Nephron (organoid): Measurements from ENCODE around the gene RYR3.

Source experiments
- H3K27ac Mint-ChIP-seq, 3 experiments: 2 replicates each; pipeline ENCODE4 v1.8.0; 2020; ENCODE audit warnings: mixed read lengths in 3 of 3, mild to moderate bottlenecking in 2 of 3, moderate library complexity in 1 of 3
- H3K27me3 Mint-ChIP-seq: 2 replicates; pipeline ENCODE4 v1.8.0; 2021; ENCODE audit warnings: low read depth, mild to moderate bottlenecking, moderate library complexity, mixed read lengths
- H3K36me3 Mint-ChIP-seq: 2 replicates; pipeline ENCODE4 v1.8.0; 2020; ENCODE audit warnings: low read depth, mixed read lengths
- H3K4me1 Mint-ChIP-seq: 2 replicates; pipeline ENCODE4 v1.8.0; 2020; ENCODE audit warnings: mixed read lengths
- H3K4me3 Mint-ChIP-seq, 3 experiments: 2 replicates each; pipeline ENCODE4 v1.8.0; 2020; ENCODE audit warnings: mild to moderate bottlenecking in 3 of 3, mixed read lengths in 3 of 3, moderate library complexity in 2 of 3
- H3K9me3 Mint-ChIP-seq: 2 replicates; pipeline ENCODE4 v1.8.0; 2020; ENCODE audit warnings: mixed read lengths
- TF ChIP-seq, protein P1 (sequence below), 3 experiments: fragments of 200-600 bp; sonication (generic); IDR thresholded peaks; one replicate each; pipeline ENCODE4 v1.5.0; 2021; ENCODE audit warnings: antibody characterized with exemption in 3 of 3; ENCODE audit not compliant: unreplicated experiment in 3 of 3

The RYR3 gene

DNA sequence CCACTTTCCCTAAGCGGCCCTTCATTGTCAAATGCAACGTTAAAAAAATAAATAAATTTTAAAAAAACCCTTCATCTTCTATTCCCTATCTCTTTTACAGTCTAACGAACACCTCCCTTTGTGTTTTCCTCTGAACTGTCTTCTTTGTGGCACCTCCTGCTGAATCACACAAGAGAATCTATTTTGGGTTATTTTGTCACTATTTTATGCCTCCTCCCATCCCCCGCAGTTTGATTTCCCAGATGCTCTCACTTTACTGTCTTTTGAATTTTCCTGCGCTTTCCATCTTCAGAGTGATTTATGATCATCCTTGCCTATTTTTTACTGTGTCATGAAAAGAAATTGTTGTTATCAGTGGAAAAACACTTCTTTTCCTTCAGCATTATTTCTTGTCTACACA is 32.5 kb downstream of the RYR3 start:
- Mint-ChIP-seq H3K9me3 (peaks cover 7% of the 10 kb centered on the region), H3K4me1 (no peaks in the 10 kb centered on the region), H3K4me3 (no peak overlapping the region), H3K27ac (no peak overlapping the region), H3K27me3 (no peaks in the 10 kb centered on the region), H3K36me3 (no peaks in the 10 kb centered on the region)
- TF ChIP-seq, protein P1, sequence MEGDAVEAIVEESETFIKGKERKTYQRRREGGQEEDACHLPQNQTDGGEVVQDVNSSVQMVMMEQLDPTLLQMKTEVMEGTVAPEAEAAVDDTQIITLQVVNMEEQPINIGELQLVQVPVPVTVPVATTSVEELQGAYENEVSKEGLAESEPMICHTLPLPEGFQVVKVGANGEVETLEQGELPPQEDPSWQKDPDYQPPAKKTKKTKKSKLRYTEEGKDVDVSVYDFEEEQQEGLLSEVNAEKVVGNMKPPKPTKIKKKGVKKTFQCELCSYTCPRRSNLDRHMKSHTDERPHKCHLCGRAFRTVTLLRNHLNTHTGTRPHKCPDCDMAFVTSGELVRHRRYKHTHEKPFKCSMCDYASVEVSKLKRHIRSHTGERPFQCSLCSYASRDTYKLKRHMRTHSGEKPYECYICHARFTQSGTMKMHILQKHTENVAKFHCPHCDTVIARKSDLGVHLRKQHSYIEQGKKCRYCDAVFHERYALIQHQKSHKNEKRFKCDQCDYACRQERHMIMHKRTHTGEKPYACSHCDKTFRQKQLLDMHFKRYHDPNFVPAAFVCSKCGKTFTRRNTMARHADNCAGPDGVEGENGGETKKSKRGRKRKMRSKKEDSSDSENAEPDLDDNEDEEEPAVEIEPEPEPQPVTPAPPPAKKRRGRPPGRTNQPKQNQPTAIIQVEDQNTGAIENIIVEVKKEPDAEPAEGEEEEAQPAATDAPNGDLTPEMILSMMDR (IDR thresholded peaks at IDR 0.05; ENCODE audit: unreplicated experiment in 3 of 3), result no peak

DNA sequence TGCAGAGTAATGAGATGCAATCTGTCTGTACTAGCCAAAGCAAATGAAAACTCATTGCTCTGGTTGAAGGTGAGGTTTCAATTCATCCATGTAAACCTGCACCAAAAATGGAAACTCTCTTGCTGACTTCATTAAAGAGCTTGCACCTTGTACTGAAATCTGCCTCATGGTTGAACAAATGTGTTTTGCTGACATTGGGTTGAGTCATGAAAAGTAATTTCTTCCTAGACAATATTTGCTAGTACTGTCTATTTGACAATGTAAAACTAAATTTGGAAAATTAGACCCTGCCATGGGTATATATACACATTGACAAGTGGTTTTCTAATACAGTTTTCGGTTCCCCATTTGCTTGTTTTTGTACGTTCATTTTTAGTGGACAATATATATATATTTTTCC is 33.3 kb downstream of the RYR3 start:
- Mint-ChIP-seq H3K4me1 (no peaks in the 10 kb centered on the region), H3K36me3 (no peaks in the 10 kb centered on the region), H3K27ac (no peak overlapping the region), H3K4me3 (no peak overlapping the region), H3K9me3 (peaks cover 3% of the 10 kb centered on the region), H3K27me3 (no peaks in the 10 kb centered on the region)
- TF ChIP-seq, protein P1 (IDR thresholded peaks at IDR 0.05; ENCODE audit: unreplicated experiment in 3 of 3), result no peak

DNA sequence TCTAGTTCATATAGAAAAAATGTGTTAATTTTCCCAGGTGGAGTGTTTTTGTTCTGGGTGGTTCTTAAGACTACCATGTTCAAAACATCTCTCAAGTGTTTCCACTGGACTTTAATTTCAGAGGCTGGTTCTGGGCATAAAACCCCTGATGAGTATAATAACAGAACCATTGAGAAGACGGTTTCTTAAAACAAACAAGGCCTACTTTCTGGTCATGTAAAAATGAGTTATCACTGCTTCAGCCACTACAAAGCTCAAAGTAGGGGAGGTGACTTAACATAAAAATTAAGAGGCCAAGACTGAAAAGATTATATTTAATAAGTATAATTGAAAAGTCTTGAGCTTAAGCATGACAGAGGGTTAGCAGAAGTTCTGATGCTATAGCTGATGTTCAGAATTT is 33.8 kb downstream of the RYR3 start:
- no peaks in the 10 kb centered on the region for H3K27me3 Mint-ChIP-seq
- H3K9me3 Mint-ChIP-seq, result no peaks in the 10 kb centered on the region
- H3K4me1 Mint-ChIP-seq, result no peaks in the 10 kb centered on the region
- H3K27ac Mint-ChIP-seq, result no peak overlapping the region
- no peak overlapping the region for H3K4me3 Mint-ChIP-seq
- H3K36me3 Mint-ChIP-seq, result no peaks in the 10 kb centered on the region
- TF ChIP-seq, protein P1 (IDR thresholded peaks at IDR 0.05; ENCODE audit: unreplicated experiment in 3 of 3), result no peak

DNA sequence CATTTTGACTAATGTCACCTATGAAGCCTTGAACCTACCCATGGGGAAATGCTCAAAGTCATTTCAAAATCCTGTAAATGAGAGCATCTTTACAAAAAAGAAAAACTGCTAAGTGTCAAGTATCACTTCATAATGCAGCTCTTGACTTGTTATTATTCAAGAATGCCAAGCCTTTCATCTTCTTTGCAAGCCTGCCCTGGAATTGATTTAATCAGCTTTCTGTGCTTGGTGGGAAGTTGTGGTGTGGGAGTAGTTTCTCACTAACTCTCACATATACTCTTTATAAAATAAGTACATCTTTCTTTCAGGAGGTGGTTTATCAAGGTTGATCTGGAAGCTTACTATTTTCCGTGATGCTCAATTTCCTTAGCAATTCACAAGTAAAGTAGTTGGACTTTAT is 43.6 kb downstream of the RYR3 start:
- Mint-ChIP-seq H3K9me3 (no peaks in the 10 kb centered on the region), H3K27ac (no peak overlapping the region), H3K4me3 (no peak overlapping the region), H3K27me3 (no peaks in the 10 kb centered on the region), H3K4me1 (peaks cover 17% of the 10 kb centered on the region), H3K36me3 (no peaks in the 10 kb centered on the region)
- TF ChIP-seq, protein P1 (IDR thresholded peaks at IDR 0.05; ENCODE audit: unreplicated experiment in 3 of 3), result no peak

DNA sequence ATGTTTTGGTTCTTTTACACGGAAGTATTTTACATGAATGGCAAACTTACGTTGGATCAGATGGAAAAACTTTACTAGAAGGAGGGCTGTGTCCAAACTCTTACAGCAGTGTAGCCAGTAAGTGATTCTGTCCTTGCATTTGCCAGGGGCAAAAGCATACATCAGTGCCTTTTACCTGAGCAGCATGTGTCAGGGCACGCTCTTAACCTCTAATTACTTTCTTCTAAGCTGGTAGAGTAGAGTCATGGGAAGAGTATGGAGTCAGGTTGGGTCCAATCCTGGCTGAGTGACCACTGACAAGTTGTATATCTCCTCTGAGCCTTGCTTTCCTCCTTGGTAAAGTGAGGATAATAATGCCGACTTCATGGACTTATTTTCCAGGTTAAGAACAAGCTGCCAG is 47.1 kb downstream of the RYR3 start:
- Mint-ChIP-seq H3K4me1 (peaks cover 22% of the 10 kb centered on the region), H3K36me3 (no peaks in the 10 kb centered on the region), H3K27me3 (no peaks in the 10 kb centered on the region), H3K4me3 (no peak overlapping the region), H3K9me3 (no peaks in the 10 kb centered on the region), H3K27ac (peak overlapping the region in 1 of 3 experiments; percentile 36)
- TF ChIP-seq, protein P1 (IDR thresholded peaks at IDR 0.05; ENCODE audit: unreplicated experiment in 3 of 3), result no peak

DNA sequence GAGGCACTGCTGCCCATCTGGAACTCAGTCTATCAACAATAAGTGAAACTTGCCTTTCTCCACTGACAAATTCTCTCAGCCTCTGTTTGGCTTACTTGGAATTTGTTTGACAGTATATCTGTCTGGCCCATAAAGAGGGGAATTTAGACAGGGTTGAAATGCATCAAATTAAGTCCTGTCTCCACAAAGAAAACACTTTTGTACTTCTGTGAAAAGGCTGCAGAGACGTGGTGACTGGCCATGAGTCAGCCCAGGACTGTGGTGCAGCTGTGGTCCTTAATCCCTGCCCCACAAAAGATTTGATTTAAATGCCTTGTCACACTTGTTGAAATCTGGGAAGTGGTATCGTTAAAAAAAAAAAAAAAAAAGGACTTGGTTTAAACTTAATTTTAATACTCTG is 47.5 kb downstream of the RYR3 start:
- H3K9me3 Mint-ChIP-seq, result no peaks in the 10 kb centered on the region
- peaks cover 22% of the 10 kb centered on the region for H3K4me1 Mint-ChIP-seq
- peak overlapping the region in 1 of 3 experiments; percentile 36 for H3K27ac Mint-ChIP-seq
- no peaks in the 10 kb centered on the region for H3K27me3 Mint-ChIP-seq
- no peak overlapping the region for H3K4me3 Mint-ChIP-seq
- TF ChIP-seq, protein P1 (IDR thresholded peaks at IDR 0.05; ENCODE audit: unreplicated experiment in 3 of 3), result no peak
- no peaks in the 10 kb centered on the region for H3K36me3 Mint-ChIP-seq
